Measurements from ENCODE around the gene CFAP119. TPM values are rescaled to one million over a fixed set of nuclear protein-coding genes. Genes with fewer than 3 reads are reported as not detected.

CFAP119 gene
- total RNA-seq, 2 donors from 2014 or later: 6.9 to 12.6 TPM

GRCh38 chr16:30760577-30761426 is 1.1 kb downstream of the CFAP119 start:
- Mint-ChIP-seq H3K27ac (peak overlapping the region; percentile 96), H3K27me3 (ENCODE audit: insufficient read depth) (no peaks in the 10 kb centered on the region), H3K36me3 (ENCODE audit: low read depth) (peaks cover 62% of the 10 kb centered on the region), H3K4me1 (peaks cover 13% of the 10 kb centered on the region), H3K9me3 (no peaks in the 10 kb centered on the region), H3K4me3 (peak overlapping the region; percentile 85)
- Histone ChIP-seq H3K4me3 (ENCODE audit: low read length) (peak overlapping the region; percentile 97), H3K9ac (ENCODE audit: extremely low read depth, low read length, poor library complexity, severe bottlenecking) (peak overlapping the region; percentile 92), H3K27ac (ENCODE audit: low read depth, low read length) (peak overlapping the region; percentile 73), H3K9me3 (ENCODE audit: control insufficient read depth, low read length) (no peaks in the 10 kb centered on the region), H3K36me3 (ENCODE audit: control insufficient read depth, insufficient read depth, low read length) (peaks cover 73% of the 10 kb centered on the region), H3K27me3 (ENCODE audit: control insufficient read depth, insufficient read depth, low read length, poor library complexity, severe bottlenecking) (no peaks in the 10 kb centered on the region), H3K4me1 (ENCODE audit: control insufficient read depth, insufficient read depth, low read length) (peaks cover 8% of the 10 kb centered on the region)
- TF ChIP-seq CTCF (conservative IDR thresholded peaks at IDR 0.05): no peak
- 36 to 70% methylated on average over 10 to 26 of the region's 26 CpGs for WGBS, 2 experiments (ENCODE audit: insufficient coverage in 1 of 2, insufficient read length in 1 of 2)
- DNase-seq: no peak

GRCh38 chr16:30760001-30760559 is 1.8 kb downstream of the CFAP119 start:
- Histone ChIP-seq H3K27ac (ENCODE audit: low read depth, low read length) (no peak overlapping the region), H3K9ac (ENCODE audit: extremely low read depth, low read length, poor library complexity, severe bottlenecking) (no peak overlapping the region), H3K27me3 (ENCODE audit: control insufficient read depth, insufficient read depth, low read length, poor library complexity, severe bottlenecking) (no peaks in the 10 kb centered on the region), H3K4me3 (ENCODE audit: low read length) (peak overlapping the region; percentile 97), H3K9me3 (ENCODE audit: control insufficient read depth, low read length) (no peaks in the 10 kb centered on the region), H3K36me3 (ENCODE audit: control insufficient read depth, insufficient read depth, low read length) (peaks cover 73% of the 10 kb centered on the region), H3K4me1 (ENCODE audit: control insufficient read depth, insufficient read depth, low read length) (peaks cover 8% of the 10 kb centered on the region)
- no peak for DNase-seq
- Mint-ChIP-seq H3K36me3 (ENCODE audit: low read depth) (peaks cover 59% of the 10 kb centered on the region), H3K4me3 (peak overlapping the region; percentile 85), H3K9me3 (no peaks in the 10 kb centered on the region), H3K27me3 (ENCODE audit: insufficient read depth) (no peaks in the 10 kb centered on the region), H3K4me1 (peaks cover 13% of the 10 kb centered on the region), H3K27ac (no peak overlapping the region)
- no peak for TF ChIP-seq CTCF (conservative IDR thresholded peaks at IDR 0.05)
- WGBS, 2 experiments (ENCODE audit: insufficient coverage in 1 of 2, insufficient read length in 1 of 2): 94% methylated on average over 7 of the region's 7 CpGs; no CpG with 5 or more reads in 1 of the 2 experiments

GRCh38 chr16:30758988-30759491 is 2.8 kb downstream of the CFAP119 start:
- peaks cover 8% of the 10 kb centered on the region for H3K4me1 ChIP-seq (ENCODE audit: control insufficient read depth, insufficient read depth, low read length)
- WGBS, 2 experiments (ENCODE audit: insufficient coverage in 1 of 2, insufficient read length in 1 of 2): 93 to 95% methylated on average over 9 to 10 of the region's 10 CpGs
- DNase-seq: no peak
- H3K4me1 Mint-ChIP-seq: peaks cover 13% of the 10 kb centered on the region
- no peaks in the 10 kb centered on the region for H3K9me3 ChIP-seq (ENCODE audit: control insufficient read depth, low read length)
- peaks cover 73% of the 10 kb centered on the region for H3K36me3 ChIP-seq (ENCODE audit: control insufficient read depth, insufficient read depth, low read length)
- H3K27me3 ChIP-seq (ENCODE audit: control insufficient read depth, insufficient read depth, low read length, poor library complexity, severe bottlenecking): no peaks in the 10 kb centered on the region
- H3K4me3 Mint-ChIP-seq: no peak overlapping the region
- no peak overlapping the region for H3K27ac ChIP-seq (ENCODE audit: low read depth, low read length)
- no peak overlapping the region for H3K27ac Mint-ChIP-seq
- H3K9me3 Mint-ChIP-seq: no peaks in the 10 kb centered on the region
- H3K27me3 Mint-ChIP-seq (ENCODE audit: insufficient read depth): no peaks in the 10 kb centered on the region
- no peak overlapping the region for H3K9ac ChIP-seq (ENCODE audit: extremely low read depth, low read length, poor library complexity, severe bottlenecking)
- TF ChIP-seq CTCF (conservative IDR thresholded peaks at IDR 0.05): no peak
- H3K4me3 ChIP-seq (ENCODE audit: low read length): no peak overlapping the region
- peaks cover 53% of the 10 kb centered on the region for H3K36me3 Mint-ChIP-seq (ENCODE audit: low read depth)

All from endodermal cell (in vitro differentiated cells).